HG03064 (cell line): ENCODE measurements around the gene MGAT5B.
A peak's percentile ranks its signal among the peaks of the same experiment; 100 is the strongest.

ENCODE experiments used
- ATAC-seq: cut with Tn5 transposase; IDR thresholded peaks from one replicate; pipeline ENCODE4 v1.9.1; 2021; ENCODE audit warnings: low read depth; ENCODE audit not compliant: unreplicated experiment

The MGAT5B gene

GRCh38 chr17:76996741-76997694 is 128.8 kb downstream of the MGAT5B start:
- ATAC-seq, result no peak

DNA sequence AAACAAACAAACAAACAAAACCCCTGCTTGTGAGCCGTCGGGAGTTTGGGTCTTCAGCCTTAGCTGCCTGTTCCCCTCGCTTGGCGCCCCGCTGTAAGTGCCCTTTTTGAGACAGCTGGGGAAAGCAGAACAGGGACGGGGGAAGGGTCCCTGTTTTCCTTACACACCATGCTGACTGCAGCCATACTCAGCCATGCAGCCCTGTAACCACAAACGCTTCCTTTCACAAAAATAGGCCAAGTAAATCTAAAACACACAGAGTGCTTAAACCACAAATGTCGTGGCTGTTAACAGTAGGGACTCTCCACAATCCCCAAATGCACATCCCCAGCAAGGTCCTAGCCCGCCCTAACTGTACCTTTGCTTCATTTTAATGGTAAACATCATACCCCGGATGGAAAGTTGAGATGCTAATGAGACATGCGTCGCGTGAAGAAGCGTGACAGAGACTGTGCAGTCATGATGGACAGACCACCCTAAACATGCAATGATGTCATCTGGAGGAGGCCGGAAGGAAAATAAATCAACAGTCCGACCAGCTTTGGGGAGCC is 129.9 kb downstream of the MGAT5B start:
- peak; percentile 49 for ATAC-seq

DNA sequence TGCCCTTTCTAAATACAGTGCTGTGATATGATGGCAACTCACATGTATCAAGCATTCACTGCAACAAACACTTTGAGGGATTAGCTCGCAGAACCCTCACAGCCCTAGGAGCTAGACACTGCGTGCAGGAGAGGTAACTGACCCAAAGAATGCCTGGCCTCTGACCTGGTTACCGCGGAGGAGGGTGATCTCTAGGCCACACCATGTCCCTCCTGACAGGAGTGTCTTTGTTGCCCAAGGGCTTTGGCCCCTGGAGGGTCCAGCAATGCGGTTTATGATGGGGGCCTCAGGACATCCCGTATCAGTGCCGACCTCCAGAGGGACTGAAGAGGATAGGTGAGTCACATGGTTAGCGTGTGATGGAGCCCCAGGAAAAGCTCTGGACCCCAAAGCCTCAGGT is 130.6 kb downstream of the MGAT5B start:
- no peak for ATAC-seq
